Measurements from ENCODE around the gene TMEM51.
"Not testable (repeated sequence)": the region's sequence is repeated elsewhere in the genome, so short reads cannot be mapped to it uniquely, and the experiment has no call there.

The TMEM51 gene

GRCh38 chr1:15153842-15154479, 414 bp downstream of the TMEM51 start:
- DNase-seq (ENCODE audit: low read depth), result no peak

DNA sequence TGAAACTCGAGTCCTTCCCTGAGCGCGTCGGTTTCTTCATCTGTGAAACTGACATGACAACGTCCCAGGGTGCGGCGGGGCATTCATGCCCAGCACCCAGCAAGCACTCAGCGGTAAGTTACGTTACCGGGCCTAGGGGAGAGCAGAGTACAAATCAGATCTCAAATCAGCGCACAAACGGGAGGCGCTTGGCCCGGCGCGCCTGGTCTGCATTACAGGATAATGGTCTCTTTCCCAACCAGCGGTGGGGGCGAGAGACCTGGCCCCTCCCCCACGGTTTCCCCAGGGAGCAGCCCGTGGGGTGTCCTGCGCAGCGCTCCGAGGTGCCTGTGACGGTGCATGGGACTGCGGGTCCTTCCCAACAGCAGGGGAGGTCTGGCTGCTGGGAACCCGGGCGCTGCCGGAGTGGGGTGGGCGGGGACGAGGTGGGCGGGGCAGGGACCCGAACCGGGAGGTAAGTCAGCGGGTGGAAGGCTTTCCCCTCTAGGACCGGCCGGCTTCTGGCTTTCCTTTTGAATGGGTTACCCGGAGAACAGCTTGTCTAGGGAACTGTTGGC, 1.0 kb downstream of the TMEM51 start:
- DNase-seq (ENCODE audit: low read depth), result no peak

DNA sequence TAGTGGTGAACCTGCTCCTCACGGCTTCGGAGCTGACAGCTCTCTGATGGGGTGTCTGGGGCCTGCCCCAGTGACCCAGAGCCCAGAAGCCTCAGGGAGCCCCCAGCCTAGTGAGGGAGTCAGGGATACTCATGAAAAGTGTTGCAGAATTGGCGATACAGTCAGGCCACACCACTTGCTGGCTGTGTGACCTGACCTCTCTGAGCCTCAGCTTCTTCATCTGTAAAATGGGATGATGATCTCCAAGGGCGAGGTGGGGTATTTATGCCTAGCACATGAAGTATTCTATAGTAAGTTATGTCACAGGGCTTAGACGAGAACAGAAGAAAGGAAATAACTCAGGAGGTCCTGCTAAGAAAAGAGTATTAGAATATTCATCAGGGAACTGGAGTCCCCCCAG, 1.6 kb downstream of the TMEM51 start:
- DNase-seq (ENCODE audit: low read depth), result no peak

DNA sequence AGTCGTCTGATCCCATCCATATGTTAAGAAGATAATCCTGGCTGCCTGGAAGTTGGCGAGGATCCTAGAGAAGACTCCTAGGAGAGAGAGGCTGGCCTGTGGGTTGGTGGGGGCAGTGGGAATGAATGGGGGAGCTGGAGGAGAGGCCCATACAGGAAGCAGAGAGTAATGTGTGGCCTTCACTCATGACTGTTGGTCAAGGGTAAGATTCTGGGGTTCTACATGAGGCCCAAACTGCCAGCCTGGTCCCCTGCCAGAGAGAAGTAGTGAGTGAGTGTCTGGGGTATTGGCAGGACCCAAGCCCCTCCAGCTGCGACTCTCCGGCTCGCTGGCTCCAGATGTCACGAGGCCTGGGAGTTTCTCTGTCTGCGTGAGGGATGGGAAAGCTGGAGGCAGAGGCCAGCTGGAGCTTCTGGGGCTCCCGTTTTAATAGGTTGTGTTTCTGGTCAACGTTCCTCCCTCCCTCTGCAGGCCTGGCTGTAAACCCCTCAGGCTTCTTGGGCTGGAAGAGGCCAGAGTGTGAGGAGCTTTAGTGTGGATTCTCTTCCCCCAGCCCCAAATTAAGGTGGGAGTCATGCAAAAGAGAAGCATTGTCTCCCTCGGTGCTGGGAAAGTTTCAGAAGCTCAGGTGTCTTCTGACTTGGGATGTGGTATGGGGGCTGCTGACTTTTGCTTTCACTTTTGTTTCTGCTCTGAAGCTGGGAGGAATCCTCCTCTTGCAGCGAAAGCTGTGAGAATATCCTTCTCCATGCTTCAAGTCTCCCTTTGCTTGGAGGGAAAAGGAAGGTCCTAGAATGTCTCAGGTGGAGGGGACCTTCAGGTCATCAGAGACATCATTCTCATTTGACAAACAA, 2.6 kb downstream of the TMEM51 start:
- DNase-seq (ENCODE audit: low read depth), result no peak

- DNase-seq (ENCODE audit: low read depth), result no peak
These were observed 3.3 kb downstream of the TMEM51 start for GRCh38 chr1:15156807-15157380.

DNA sequence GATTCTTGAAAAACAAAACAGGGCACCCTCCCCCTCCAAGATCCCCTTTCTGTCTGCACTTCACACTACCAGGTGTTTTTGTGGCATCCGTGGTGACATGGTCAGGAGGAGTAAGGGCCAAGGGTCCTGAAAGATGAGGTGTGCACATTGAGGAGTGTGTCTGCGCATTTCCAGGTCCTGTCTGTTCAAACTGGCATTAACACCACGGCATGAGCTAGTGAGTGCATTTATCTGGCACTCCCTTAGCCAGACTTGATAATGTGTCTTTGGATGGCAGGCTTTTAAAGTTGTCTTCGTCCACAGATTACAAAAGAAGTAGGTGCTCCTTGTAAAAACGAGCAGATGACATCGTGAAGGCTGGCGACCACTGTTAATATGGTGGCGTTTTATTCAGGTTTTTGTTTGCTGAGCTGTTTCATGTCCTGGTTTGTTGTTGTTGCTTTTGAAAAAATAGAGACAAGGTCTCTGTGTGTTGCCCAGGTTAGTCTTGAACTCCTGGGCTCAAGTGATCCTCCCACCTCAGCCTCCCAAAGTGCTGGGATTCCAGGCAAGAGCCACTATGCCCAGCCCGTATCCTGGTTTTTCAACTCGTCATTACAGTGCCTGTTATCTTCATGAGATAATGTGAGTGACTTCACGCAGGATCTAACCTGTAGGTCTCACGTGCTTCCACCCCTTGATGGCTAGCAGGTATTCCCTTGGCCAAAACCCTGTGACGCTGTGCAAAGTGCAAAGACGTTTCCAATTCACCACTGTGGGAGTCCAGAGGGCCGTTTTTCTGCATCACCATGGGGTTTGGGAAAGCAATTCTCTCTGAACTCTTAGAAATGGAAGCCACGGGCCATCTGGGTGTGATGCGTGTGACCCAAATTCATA, 4.2 kb downstream of the TMEM51 start:
- DNase-seq (ENCODE audit: low read depth), result no peak

DNA sequence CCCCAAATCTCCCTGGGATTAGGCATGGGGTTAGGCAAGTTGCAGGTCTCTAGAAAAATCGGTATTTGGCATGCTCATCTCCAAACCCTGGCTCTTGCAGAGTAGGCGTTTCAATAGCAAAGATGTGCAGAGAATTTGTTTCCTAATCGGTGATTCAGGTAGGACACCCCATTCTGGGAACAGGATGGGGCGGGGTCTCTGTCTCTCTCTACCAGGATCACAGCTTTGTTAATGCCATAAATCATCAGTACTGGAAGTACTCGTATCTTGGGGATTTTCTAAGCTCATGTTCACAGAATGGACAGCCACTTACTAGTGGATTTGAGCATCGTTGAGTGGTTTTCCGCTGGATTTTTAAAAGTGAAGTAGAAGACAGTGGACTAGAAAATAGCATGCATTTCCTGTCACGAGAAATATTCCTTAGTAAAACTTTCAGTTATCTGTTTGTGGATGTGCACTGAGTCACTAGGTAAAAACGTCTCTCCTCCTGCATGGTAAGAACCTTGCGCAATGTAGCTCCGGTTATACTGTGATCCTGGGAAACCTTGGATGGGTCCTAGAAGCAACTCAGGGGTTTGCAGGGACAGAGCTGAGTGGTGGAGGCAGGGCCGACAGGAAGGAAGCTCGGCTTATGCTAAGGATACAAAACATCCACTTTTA, 5.1 kb downstream of the TMEM51 start:
- no peak for DNase-seq (ENCODE audit: low read depth)

DNA sequence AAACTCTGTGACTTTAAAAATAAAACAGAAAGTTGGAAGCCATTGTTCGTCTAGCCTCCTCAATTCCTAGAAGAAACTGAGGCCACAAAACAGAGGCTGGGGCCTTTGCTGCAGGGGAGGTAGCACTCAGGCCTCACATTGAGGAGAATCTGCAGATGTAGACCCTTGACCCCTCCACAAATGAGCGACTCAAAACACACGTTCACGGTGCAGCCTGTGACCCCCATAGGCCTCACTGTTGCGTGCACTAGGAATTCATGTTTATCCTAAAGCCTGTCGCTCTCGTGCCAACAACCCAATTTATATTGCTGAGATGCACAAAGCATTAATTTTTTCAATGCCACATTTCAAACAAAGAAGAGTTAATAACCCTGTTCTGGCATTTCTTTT, 5.6 kb downstream of the TMEM51 start:
- DNase-seq (ENCODE audit: low read depth), result no peak

DNA sequence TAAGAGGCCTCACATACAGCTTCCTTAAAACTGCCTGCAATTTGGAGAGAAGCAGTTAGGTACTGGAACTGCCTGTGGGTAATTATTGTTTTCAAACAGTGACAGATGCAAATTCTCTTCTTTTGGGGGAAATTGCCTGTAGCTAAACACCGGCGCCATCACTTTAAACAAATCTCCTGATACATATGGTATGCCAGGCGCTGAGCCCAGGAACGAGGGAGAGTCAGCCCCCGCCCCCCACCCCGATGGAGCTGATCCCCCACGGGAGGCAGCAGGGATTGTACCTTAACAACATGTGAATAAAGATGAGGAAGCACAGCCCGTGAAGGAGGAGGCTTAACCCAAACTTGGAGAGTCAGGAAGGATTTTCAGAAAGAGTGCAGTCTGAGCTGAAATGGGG, 7.1 kb downstream of the TMEM51 start:
- no peak for DNase-seq (ENCODE audit: low read depth)

DNA sequence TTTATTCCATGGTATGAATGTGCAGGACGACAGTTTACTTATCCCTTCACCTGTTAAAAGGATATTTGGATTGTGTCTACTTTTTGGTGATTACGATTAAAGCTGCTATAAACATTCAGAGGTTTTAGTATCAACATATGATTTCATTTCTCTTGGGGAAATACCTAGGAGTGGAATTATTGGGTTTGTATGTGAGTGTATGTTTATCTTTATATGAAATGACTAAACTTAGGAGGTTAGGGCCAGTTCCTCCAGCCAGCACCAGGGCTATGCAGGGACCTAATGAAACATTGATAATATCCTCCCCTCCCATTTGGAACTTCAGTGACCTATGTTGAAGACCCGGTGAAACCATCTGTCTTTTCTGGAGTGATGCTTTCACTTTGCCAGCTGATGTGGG, 13.8 kb downstream of the TMEM51 start:
- no peak for DNase-seq (ENCODE audit: low read depth)

DNA sequence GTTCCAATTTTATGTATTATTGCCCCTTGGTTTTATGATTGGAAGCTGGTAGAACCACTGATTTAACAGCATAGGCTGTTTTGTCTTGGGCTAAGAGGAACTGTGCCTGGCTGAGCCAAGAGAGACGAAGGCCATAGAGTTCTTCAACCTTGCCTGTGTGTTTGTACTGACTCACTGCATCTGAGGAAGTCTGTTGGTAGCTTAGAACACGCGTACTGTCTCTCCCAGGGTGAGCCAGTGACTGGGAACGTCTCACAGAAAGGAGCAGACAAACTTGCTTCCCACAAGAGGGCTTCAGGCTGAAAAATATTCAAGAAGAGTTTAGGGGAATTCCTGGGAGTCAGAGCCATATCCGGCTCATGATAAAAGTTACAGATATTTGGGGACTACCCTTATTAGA, 14.9 kb downstream of the TMEM51 start:
- no peak for DNase-seq (ENCODE audit: low read depth)

- DNase-seq (ENCODE audit: low read depth), result no peak
These were observed 16.5 kb downstream of the TMEM51 start for GRCh38 chr1:15170071-15170470.

- DNase-seq (ENCODE audit: low read depth), result no peak
These were observed 17.8 kb downstream of the TMEM51 start for GRCh38 chr1:15171271-15171908.

- no peak for DNase-seq (ENCODE audit: low read depth)
These were observed 19.1 kb downstream of the TMEM51 start for GRCh38 chr1:15172405-15173259.

DNA sequence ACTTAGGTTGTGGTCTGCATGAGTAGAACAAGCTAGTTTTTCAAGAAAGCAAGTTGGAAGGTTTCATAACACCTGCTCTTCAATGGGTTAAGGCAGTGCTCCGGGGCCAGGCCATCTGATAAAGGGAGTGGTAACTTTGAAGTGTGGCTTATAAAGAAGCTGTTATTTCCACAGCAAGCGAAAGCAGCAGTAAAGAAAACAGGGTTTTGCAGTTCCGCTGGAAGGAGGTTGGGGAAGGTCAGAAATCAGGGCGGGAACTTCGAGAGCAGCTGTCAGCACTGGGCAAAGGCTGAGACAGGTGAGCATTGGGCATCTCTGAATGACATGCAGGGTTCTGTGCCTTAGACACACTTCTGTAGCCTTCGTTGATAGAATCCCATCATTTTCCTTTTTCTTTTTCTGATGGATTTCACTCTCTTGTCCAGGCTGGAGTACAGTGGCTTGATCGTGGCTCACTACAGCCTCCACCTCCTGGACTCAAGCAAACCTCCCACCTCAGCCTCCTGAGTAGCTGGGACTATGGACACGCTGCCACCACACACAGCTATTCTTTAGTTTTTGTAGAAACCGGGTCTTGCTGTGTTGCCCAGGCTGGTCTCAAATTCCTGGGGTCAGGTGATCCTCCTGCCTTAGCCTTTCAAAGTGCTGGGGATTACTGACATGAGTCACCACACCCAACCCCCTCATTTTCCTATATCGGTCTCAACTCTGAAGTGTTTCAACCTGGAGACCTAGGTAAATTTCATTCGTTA, 20.5 kb downstream of the TMEM51 start:
- DNase-seq (ENCODE audit: low read depth), result no peak

DNA sequence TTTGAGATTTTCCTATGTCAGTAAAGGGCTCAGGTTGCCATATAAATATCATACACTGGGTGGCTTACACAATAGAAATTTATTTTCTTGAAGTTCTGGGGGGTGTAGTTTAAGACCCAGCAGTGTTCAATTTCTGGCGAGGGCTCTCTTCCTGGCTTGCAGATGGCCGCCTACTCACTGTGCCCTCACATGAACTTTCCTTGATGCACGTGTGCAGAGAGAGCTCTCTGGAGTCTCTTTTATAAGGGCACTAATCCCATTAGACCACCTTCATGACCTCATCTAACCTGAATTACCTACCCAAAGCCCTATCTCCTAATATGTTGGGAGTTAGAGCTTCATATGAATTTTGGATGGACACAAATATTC, 21.1 kb downstream of the TMEM51 start:
- no peak for DNase-seq (ENCODE audit: low read depth)

DNA sequence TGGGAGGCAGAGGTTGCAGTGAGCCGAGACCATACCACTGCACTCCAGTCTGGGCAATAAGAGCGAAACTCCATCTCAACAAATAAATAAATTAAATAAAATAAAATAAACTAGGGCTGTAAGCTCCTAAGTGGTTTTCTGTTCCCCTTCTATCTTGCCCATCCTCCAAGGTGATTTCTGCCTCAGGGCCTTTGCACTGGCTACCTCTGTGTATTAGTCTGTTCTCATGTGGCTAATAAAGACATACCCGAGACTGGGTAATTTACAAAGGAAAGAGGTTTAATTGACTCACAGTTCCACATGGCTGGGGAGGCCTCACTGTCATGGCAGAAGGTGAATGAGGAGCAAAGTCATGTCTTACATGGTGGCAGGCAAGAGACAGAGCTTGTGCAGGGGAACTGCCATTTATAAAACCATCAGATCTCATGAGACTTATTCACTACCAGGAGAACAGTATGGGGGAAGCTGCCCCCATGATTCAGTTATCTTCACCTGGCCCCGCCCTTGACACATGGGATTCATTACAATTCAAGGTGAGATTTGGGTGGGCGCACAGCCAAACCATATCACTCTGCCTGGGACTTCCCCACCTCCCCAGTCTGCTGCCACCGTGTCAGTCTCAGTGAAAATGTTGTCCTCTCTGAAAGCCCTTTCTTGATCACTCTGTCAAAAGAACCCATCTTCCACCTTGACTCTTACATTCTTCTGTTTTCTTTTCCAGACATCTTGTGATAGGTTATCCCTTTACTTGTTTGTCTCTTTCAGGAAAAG, 22.0 kb downstream of the TMEM51 start:
- DNase-seq (ENCODE audit: low read depth), result not testable (repeated sequence)

GRCh38 chr1:15176120-15176519, 22.6 kb downstream of the TMEM51 start:
- DNase-seq (ENCODE audit: low read depth), result no peak
